ENCODE measurements around the gene CCDC43.

- no peak for TF ChIP-seq CTCF (IDR thresholded peaks at IDR 0.05; ENCODE audit: extremely low read depth in 1 of 2, insufficient read depth in 1 of 2, low read depth in 1 of 2, low read length in 2 of 2)
- TF ChIP-seq POLR2AphosphoS5 (IDR thresholded peaks at IDR 0.05; ENCODE audit: insufficient read depth, low read depth, low read length) = no peak
- TF ChIP-seq MAX (IDR thresholded peaks at IDR 0.05; ENCODE audit: insufficient read depth, insufficient read length) = no peak
- TF ChIP-seq POLR2A (IDR thresholded peaks at IDR 0.05; ENCODE audit: low read depth, low read length) = no peak
- no peak for TF ChIP-seq EZH2 (IDR thresholded peaks at IDR 0.05; ENCODE audit: borderline replicate concordance, low read depth, low read length, severe bottlenecking)
- TF ChIP-seq FOS (IDR thresholded peaks at IDR 0.05; ENCODE audit: borderline replicate concordance, insufficient read depth, low read length) = no peak
- no peak for TF ChIP-seq GATA2 (IDR thresholded peaks at IDR 0.05; ENCODE audit: insufficient read depth, insufficient read length, low read depth, low read length)
- TF ChIP-seq JUN (IDR thresholded peaks at IDR 0.05; ENCODE audit: borderline replicate concordance, insufficient read depth, insufficient read length, low read depth) = no peak
- TF ChIP-seq MYC (IDR thresholded peaks at IDR 0.05; ENCODE audit: low read depth, low read length) = no peak
Observed at GRCh38 chr17:44688675-44689476, 700 bp downstream of the CCDC43 start.

Data from endothelial cell of umbilical vein (primary cell).